CD4-positive, alpha-beta T cell (primary cell): ENCODE measurements around the gene PNKD. TPM values are rescaled to one million over a fixed set of nuclear protein-coding genes. Genes with fewer than 3 reads are reported as not detected.

Source experiments
- ATAC-seq: fragments of 200-7000 bp; cut with Tn5 transposase; one replicate; pipeline ENCODE4 v1.10.0; 2022; ENCODE audit warnings: mild to moderate bottlenecking; ENCODE audit not compliant: poor library complexity
- CTCF ChIA-PET: fragments of 350-600 bp; sonication (Branson Sonifier 250); formaldehyde crosslinking; loops from one replicate; lab custom pipeline; 2021; ENCODE audit warnings: antibody characterized with exemption, inconsistent platforms; lab: Charles Lee
- POLR2A ChIA-PET: fragments of 350-600 bp; sonication (Branson Sonifier 250); formaldehyde crosslinking; loops from one replicate; lab custom pipeline; 2021; ENCODE audit warnings: antibody characterized with exemption, inconsistent platforms; lab: Charles Lee
- DNase-seq, 14 experiments: peaks; one replicate each; pipeline ENCODE4 v3.0.0-alpha.2; 2013 to 2020; ENCODE audit warnings: mixed read lengths in 2 of 14
- H3K27ac ChIP-seq, 2 donors: one replicate each; pipeline versions ENCODE4 v1.5.1 to v1.7.0; 2013; ENCODE audit warnings: low read length in 2 of 2, low read depth in 1 of 2, mild to moderate bottlenecking in 1 of 2
- H3K27me3 ChIP-seq, 2 experiments: 1 replicate in 1 of 2; 2 replicates in 1 of 2; pipeline versions ENCODE4 v1.6.1 to v1.7.0; 2013; ENCODE audit warnings: low read length in 2 of 2, control low read depth in 1 of 2, mild to moderate bottlenecking in 1 of 2, moderate library complexity in 1 of 2; ENCODE audit not compliant: insufficient read depth in 2 of 2, control insufficient read depth in 1 of 2
- H3K36me3 ChIP-seq: one replicate; pipeline ENCODE4 v1.6.1; 2013; ENCODE audit warnings: low read length, control low read depth; ENCODE audit not compliant: insufficient read depth
- H3K4me1 ChIP-seq: one replicate; pipeline ENCODE4 v1.6.1; 2013; ENCODE audit warnings: low read length, control low read depth; ENCODE audit not compliant: insufficient read depth
- H3K4me3 ChIP-seq: one replicate; pipeline ENCODE4 v1.5.1; 2013; ENCODE audit warnings: mild to moderate bottlenecking, low read length, moderate library complexity
- H3K9me3 ChIP-seq, 2 experiments: 1 replicate in 1 of 2; 2 replicates in 1 of 2; pipeline versions ENCODE4 v1.6.1 to v1.7.0; 2013; ENCODE audit warnings: low read length in 2 of 2, mild to moderate bottlenecking in 2 of 2, control low read depth in 1 of 2, moderate library complexity in 1 of 2; ENCODE audit not compliant: control insufficient read depth in 1 of 2, insufficient read depth in 1 of 2
- H3K27ac Mint-ChIP-seq: one replicate; pipeline ENCODE4 v1.8.0; 2020; ENCODE audit warnings: mixed read lengths
- H3K27me3 Mint-ChIP-seq: one replicate; pipeline ENCODE4 v1.8.0; 2021; ENCODE audit warnings: mixed read lengths
- H3K36me3 Mint-ChIP-seq: one replicate; pipeline ENCODE4 v1.8.0; 2021; ENCODE audit warnings: low read depth, mixed read lengths
- H3K4me1 Mint-ChIP-seq: one replicate; pipeline ENCODE4 v1.8.0; 2021; ENCODE audit warnings: low read depth, mixed read lengths
- H3K4me3 Mint-ChIP-seq: one replicate; pipeline ENCODE4 v1.8.0; 2020; ENCODE audit warnings: mild to moderate bottlenecking, mixed read lengths
- H3K9me3 Mint-ChIP-seq: one replicate; pipeline ENCODE4 v1.8.0; 2020; ENCODE audit warnings: mixed read lengths
- intact Hi-C, 2 experiments: fragments of 100-400 bp; cut with DNase I in 1 of 2; cut with micrococcal nuclease in 1 of 2; formaldehyde crosslinking; loops; one replicate each; pipeline versions ENCODE4 v1.15.1 to v1.9.0; 2023 to 2025; cut with DNase I, micrococcal nuclease
- total RNA-seq, 174 experiments: library from RNA in 2 of 174; stranded (reverse) in 2 of 174; gene quantifications; one replicate each; pipeline ENCODE4 v1.2.3 and lab custom pipeline; 2021 to 2026
- TF ChIP-seq, protein P1 (sequence below): fragments of 200-600 bp; IDR thresholded peaks from one replicate; pipeline ENCODE4 v1.8.0; 2022; ENCODE audit warnings: antibody characterized with exemption, mild to moderate bottlenecking

PNKD gene
- total RNA-seq, 2 experiments from 2014 or later, result 9.2 to 10.6 TPM

DNA sequence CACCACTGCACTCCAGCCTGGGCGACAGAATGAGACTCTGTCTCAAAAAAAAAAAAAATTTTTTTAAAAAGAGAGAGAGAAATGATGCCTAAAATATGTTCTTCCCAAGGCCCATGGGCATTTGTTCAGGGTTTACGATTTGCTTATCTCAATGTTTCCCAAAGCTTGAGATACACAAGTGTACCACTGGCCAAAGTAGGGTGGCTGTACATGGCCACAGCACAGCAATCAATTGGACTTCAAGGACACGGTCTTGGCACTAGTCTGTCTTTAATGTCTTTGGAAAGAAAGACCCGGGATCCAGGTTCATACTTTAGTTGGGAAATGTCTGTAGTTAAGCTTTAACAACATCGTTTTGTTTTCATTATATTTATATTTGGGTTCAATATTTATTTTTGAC is 76.9 kb downstream of the PNKD start:
- ATAC-seq (no peak), DNase-seq (no peak)
- H3K27ac ChIP-seq, result no peak overlapping the region
- H3K4me1 ChIP-seq, result no peaks in the 10 kb centered on the region
- Mint-ChIP-seq H3K4me1 (no peaks in the 10 kb centered on the region), H3K36me3 (peaks cover 5% of the 10 kb centered on the region), H3K27ac (no peak overlapping the region), H3K27me3 (no peaks in the 10 kb centered on the region), H3K4me3 (no peak overlapping the region), H3K9me3 (peaks cover 4% of the 10 kb centered on the region)
- CTCF ChIA-PET, result no interaction called here
- TF ChIP-seq, protein P1, sequence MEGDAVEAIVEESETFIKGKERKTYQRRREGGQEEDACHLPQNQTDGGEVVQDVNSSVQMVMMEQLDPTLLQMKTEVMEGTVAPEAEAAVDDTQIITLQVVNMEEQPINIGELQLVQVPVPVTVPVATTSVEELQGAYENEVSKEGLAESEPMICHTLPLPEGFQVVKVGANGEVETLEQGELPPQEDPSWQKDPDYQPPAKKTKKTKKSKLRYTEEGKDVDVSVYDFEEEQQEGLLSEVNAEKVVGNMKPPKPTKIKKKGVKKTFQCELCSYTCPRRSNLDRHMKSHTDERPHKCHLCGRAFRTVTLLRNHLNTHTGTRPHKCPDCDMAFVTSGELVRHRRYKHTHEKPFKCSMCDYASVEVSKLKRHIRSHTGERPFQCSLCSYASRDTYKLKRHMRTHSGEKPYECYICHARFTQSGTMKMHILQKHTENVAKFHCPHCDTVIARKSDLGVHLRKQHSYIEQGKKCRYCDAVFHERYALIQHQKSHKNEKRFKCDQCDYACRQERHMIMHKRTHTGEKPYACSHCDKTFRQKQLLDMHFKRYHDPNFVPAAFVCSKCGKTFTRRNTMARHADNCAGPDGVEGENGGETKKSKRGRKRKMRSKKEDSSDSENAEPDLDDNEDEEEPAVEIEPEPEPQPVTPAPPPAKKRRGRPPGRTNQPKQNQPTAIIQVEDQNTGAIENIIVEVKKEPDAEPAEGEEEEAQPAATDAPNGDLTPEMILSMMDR, result no peak
- POLR2A ChIA-PET, result no interaction called here
- no peak overlapping the region for H3K4me3 ChIP-seq
- intact Hi-C loops, result no loop called here
- H3K27me3 ChIP-seq, result no peaks in the 10 kb centered on the region
- H3K9me3 ChIP-seq, result peaks cover 11 to 17% of the 10 kb centered on the region in 2 experiments
- H3K36me3 ChIP-seq, result no peaks in the 10 kb centered on the region

DNA sequence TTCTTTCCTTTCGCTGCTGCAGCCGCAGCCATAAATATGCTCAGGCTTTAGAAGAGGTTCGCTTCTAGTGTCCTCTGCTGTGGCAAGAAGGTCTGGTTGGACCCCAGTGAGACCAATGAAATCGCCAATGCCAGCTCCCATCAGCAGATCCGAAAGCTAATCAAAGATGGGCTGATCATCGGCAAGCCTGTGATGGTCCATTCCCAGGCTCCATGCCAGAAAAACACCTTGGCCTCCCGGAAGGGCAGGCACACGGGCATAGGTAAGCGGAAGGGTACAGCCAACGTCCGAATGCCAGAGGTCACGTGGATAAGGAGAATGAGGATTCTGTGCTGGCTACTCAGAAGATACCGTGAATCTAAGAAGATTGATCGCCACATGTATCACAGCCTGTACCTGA is 83.7 kb downstream of the PNKD start:
- Mint-ChIP-seq H3K4me3 (no peak overlapping the region), H3K36me3 (peaks cover 5% of the 10 kb centered on the region), H3K27ac (no peak overlapping the region), H3K4me1 (no peaks in the 10 kb centered on the region), H3K27me3 (no peaks in the 10 kb centered on the region), H3K9me3 (peaks cover 7% of the 10 kb centered on the region)
- no peaks in the 10 kb centered on the region for H3K36me3 ChIP-seq
- ChIA-PET CTCF (no interaction called here), POLR2A (no interaction called here)
- no peak for ATAC-seq
- H3K9me3 ChIP-seq, result peaks cover 18 to 20% of the 10 kb centered on the region in 2 experiments
- DNase-seq, result no peak
- H3K27ac ChIP-seq, result no peak overlapping the region
- intact Hi-C loops, result no loop called here
- H3K27me3 ChIP-seq, result no peaks in the 10 kb centered on the region
- TF ChIP-seq, protein P1, result no peak
- H3K4me1 ChIP-seq, result peaks cover 8% of the 10 kb centered on the region
- H3K4me3 ChIP-seq, result no peak overlapping the region

DNA sequence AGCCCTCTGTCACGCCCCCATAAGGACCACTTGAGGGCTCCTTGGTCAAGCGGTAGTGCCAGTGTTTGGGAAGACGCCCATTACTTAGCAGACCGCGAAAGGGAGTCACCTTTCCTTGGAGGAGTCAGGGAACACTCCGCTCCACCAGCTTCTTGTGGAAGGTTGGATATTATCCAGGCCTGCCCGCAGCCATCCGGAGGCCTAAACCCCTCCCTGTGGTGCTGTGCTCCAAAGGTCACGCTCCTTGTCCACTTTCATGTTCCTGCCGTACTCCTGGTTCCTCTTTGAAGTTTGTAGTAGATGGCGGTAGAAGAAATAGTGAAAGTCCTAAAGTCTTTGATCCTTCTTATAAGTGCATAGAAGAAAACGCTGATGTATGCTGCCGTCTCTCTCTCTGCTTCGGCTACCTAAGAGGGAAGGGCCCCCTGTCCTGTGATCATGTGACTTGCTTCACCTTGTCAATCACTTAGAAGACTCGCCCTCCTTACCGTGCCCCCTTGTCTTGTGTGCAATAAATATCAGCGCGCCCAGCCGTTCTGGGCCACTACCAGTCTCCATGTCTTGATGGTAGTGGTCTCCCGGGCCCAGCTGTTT is 84.6 kb downstream of the PNKD start:
- Histone ChIP-seq H3K36me3 (no peaks in the 10 kb centered on the region), H3K27me3 (no peaks in the 10 kb centered on the region), H3K4me1 (peaks cover 8% of the 10 kb centered on the region), H3K4me3 (no peak overlapping the region), H3K27ac (no peak overlapping the region), H3K9me3 (peaks cover 18 to 19% of the 10 kb centered on the region in 2 experiments)
- ATAC-seq (no peak), DNase-seq (no peak)
- TF ChIP-seq, protein P1, result no peak
- peaks cover 7% of the 10 kb centered on the region for H3K9me3 Mint-ChIP-seq
- ChIA-PET POLR2A (interaction anchor here (2.5 kb wide), 1 partner anchor 32 kb away, joined by 8 read pairs; no protein-coding TSS in a partner anchor), CTCF (interaction anchor here (1.0 to 2.9 kb wide), 2 partner anchors 53 to 69 kb away, joined by 3 to 19 read pairs; no protein-coding TSS in a partner anchor)
- intact Hi-C loops, result loop anchor here in 1 of 2 experiments (5.0 kb wide), 1 partner anchor 42 kb away; the partner anchor contains the start of gene CTDSP1
- peaks cover 5% of the 10 kb centered on the region for H3K36me3 Mint-ChIP-seq
- H3K4me1 Mint-ChIP-seq, result no peaks in the 10 kb centered on the region
- H3K4me3 Mint-ChIP-seq, result no peak overlapping the region
- H3K27ac Mint-ChIP-seq, result no peak overlapping the region
- H3K27me3 Mint-ChIP-seq, result no peaks in the 10 kb centered on the region
